Stimulated activated CD8-positive, alpha-beta memory T cell treated with anti-CD3 and anti-CD28 coated beads, Interleukin-4, amount 100 ng/mL, for 4 hours (primary cell): Measurements from ENCODE around the gene NAXD.
"Not testable (repeated sequence)": the region's sequence is repeated elsewhere in the genome, so short reads cannot be mapped to it uniquely, and the experiment has no call there.

ENCODE experiments used
- DNase-seq, 2 donors: peaks; one replicate each; pipeline ENCODE4 v3.0.0-alpha.2; 2020; ENCODE audit warnings: low read depth in 2 of 2, low spot score in 1 of 2

The NAXD gene

DNA sequence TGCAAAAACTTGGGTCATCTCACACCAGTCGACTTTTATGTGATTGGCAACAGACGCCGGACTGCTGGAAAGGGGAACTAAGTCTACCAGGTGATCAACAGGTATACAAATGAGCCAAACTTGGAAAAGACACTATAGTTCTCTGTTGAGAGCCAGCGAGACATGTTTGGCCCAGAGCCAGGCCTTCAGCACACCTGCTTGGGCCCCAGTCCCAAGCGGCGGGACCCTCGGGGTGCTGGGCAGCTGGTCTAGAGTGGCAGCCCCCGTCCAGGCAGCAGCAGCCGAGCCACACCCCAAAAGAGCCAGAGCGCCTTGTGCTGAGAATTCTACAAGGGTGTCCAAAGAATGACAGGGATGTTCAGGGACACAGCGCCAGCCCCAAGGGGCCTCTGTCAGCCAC, 28.0 kb downstream of the NAXD start:
- DNase-seq: no peak

DNA sequence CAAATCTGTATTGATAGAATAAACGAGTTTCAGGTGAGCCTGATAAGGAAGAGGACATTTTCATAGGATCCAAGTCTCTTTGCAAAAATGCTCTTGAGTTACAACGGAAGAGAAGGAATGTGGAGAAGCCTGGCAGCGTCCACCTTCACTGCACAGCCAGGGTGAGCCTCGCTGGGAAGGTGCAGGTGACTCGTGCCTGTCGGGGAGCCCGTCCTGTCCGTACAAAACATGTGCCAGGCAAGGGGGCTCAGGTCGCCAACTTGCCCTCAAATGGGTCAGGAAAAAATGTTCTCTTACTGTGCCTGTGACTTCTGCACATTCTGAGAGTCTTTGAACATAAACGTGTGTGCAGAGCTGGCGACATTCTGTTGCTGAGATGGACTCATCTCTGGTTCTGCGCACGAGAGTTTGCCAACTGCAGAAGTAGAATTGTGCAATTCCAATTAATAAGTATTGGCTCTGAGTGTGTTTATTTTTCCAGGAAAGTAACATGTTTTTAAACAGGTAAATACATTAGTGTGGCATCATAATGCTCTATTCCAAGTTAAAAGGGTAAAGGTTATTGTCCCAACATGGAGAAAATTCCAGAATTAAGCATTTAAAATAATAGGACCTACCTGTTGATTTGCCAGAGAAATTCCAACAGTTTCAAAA, 28.6 kb downstream of the NAXD start:
- DNase-seq: no peak

DNA sequence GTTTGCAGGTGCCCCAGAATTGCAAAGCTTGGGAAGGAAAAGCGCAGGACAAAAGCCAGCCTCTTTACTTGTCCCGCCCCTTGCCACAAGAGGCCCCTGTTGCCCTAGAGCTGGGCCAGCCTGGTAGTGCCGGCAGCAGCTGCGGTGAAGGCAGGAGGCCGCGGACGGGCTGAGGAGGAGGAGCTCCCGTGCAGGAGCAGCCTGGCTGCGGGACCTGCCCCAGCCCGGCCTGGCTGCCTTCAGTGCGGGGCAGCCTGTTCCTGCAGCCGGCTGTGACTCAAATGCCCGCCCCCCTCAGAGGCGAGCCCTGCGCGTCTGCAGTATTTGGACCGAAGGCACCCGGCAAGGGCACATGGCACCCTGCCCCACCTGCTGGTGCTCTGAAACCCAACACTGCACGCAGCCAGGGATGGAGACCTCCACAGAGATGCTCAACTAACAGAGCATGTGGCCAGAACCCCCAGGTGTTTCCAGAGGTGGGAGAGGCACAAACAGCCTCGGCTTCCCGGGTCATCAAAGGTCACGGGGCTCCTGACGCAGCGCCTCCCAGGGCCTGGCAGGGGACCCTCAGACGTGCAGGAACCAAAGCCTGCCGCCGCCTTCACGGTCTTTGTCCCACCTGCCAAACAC, 29.7 kb downstream of the NAXD start:
- DNase-seq: no peak

DNA sequence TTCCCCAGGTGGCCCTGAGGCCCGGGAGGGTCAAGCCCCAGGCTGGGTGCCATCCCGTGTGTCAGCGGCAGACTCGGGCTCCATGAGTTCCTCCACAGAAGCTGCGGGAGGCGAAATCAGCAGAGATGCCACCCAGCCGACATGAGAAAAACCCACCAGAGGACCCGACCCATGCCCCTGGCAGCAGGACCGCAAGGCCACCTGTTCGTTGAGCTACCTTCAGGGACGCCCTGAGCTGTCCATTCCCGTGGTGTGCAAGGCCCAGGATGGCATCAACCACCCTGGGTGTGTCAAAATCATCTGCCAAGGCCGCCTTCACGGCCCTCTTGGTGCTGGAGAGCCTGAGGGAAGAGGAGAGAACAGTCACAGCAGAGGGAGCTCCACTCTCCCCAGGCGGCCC, 30.4 kb downstream of the NAXD start:
- DNase-seq: no peak

DNA sequence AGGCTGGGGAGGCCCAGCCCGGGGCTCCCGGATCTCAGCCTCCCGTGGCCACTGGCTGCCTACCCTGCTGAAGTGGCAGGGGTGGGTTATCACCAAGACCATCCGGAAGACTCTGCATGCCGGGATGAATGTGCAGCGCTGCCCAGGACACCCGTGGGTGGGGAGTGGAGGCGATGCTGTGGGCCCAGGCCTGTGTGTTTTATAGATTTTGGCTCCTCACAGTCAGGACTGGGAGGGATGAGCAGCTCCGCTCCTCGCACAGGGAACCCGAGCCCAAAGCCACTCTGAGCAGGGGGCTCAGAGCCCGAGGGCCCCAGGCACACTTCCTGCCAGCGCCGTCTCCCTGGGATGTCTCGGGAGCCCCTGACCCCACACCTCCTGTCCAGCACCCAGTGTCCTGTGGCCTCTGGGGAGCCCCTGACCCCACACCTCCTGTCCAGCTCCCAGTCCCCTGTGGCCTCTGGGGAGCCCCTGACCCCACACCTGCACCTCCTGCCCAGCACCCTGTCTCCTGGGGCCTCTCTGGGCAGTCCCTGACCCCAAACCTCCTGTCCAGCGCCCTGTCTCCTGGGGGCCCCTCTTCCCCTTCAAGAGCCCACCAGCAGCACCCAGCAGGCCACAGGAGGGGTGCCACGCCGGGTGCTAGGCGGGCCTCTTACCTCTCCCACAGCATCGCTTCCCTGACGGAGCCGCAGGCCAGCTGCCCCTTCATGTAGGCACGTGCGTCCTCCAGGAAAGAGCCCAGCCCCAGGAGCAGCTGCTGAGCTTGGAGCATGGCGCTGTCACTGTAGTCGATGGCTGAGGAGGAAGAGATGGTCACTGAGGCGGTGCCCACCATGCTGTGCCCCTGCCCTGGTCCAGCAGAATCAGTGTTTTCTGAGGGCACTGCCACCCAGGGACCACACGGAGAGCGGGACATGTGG, 31.4 kb downstream of the NAXD start:
- DNase-seq: no peak

DNA sequence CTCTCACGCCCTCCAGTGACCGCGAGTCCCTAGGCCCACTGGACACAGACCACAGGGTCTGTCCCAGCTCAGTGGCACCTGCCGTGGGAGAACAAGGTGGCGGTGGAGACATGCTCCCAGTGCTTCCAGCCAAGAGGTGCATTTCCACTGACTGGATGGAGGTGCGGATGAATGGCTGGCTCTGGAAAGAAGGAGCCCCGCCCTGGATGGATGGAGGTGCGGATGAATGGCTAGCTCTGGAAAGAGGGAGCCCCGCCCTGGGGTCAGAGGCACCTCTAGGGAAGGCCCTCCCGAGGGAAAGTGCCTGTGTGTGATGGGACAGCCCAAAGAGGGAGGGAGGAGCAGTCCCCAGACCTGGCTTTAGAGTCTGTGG, 32.0 kb downstream of the NAXD start:
- DNase-seq: no peak

DNA sequence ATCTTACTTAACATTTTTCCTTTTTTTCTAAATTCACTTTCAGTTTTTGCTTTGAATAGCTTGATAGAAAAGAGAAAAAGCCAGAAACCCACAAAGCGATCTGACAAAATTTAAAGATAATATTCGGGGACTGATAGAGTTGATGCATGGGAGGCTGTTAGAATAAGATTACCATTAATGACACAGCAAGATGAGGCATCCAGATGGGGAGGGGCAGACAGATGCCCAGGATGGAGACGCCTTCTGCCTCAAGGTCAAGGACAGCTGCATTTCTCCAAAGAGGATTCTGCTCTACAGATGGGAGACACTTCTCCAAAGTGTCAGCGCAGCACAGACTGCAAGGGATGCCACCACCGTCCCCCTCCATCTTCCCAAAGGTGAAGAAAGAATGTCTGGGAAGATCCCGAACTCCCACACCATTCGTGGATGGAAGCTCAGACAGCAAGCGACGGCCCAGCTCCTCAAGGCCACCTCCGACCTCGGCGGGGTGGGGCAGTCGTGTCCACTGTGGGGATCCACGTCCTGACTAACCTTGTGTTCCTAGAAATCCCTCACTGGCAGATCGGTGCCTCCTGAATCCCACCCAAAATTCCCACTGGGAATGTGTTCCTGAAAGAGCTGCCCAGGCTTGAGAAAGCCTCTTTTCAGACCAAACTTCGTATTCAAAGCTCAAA, 32.9 kb downstream of the NAXD start:
- DNase-seq: no peak

DNA sequence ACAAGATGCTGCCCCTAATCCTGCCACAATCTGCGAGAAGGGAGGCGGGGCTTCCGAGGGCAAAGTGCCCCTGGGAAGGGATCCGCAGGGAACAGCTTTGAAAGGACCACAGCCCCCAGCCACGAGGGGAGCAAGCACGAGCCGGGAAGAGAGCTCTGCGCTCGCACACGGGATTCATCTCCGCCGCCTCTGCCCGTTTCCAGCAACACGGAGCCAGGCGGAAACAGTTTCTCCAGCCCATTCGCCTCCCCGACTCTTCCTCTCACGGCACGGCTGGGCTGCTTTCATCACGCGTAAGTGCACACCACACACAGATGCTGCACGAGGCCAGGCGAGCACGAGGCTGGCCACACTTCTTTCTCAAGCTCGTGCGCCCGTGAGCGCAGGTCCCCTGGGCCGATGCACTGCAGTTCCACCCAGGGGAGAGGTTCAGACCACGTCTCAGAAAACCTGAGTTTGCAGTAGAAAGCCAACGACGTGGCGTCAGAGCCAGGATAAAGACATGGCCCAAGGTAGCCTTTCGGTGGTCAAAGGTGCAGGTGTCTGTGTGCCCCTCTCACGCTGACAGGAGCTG, 33.6 kb downstream of the NAXD start:
- DNase-seq: no peak

DNA sequence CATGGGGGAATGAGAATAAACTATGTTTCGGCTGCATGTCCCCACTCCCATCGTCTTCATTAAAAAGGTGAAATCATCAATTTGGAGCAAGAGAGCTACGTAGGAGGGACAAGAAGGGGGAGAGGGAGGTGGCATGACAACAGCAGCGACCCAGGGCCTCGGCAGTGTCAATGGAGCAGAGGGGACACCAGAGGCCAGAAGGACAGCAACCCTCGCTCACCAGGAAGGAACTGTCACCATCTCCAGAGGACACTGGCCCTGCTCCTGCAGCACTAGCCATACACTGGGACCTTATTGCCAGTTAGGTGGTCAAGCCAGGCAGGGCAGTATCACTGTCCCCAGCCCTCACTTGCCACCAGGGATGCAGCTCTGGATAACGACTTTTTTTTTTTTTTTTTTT, 34.2 kb downstream of the NAXD start:
- no peak for DNase-seq

DNA sequence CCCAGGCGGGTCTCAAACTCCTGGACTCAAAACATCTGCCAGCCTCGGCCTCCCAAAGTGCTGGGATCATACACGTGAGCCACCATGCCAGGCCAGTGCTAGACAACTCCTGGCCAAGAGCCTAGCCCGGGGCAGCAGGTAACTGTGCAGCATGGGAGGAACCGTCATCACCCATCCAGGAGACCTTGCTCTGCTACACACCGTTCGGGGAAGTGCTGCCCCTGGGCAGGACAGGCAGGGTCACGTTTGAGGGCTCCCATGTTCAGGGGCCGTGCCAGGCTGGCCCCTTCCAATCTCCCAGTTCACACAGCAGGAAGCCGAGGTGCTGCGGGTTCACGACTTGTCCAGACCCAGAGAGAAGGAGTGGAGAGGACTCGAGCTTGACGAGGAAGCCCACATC, 35.1 kb downstream of the NAXD start:
- DNase-seq: no peak

DNA sequence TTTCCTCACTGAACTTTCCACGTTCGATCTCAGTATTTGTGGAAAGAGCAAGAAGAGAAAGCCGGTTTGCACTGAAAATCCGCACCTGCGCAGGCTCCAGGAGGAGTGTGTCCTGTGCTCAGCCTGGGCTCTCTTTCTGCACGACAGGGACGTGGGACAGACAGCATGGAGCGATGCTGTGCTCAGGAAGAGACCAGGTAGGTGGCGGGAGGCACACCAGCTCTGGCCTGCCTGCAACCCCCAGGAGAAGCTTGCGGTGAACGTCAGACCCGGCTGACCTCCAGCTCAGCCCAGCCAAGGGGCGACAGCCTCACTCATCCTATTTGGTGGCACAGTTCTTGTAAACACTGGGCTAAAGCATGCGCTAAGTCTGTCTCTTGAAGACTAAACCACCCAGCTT, 35.9 kb downstream of the NAXD start:
- DNase-seq: no peak

DNA sequence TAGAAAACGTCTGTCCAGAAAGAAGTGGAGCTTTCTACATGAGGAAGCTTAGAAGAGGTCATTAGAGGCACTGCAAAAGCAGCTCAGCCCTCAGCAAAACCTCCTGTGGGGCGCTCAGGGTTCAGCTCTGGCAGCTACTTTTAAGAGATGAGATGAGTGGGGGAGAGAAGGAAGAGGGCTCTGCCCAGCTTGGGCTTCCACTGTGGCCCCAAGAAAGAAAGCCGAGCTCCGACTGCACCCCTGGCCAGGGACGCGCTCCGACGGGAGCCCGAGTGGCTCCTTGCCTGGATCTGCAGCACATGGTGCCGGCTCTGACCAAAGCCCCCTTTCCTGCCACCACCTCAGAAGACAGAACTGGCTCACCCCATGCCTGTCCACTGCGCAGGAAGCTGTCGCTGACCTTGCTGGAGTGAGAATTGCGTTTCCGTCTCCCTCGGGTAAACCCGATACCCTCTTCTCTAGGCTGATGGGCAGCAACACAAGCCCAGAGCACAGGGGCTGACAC, 36.4 kb downstream of the NAXD start:
- DNase-seq: no peak

DNA sequence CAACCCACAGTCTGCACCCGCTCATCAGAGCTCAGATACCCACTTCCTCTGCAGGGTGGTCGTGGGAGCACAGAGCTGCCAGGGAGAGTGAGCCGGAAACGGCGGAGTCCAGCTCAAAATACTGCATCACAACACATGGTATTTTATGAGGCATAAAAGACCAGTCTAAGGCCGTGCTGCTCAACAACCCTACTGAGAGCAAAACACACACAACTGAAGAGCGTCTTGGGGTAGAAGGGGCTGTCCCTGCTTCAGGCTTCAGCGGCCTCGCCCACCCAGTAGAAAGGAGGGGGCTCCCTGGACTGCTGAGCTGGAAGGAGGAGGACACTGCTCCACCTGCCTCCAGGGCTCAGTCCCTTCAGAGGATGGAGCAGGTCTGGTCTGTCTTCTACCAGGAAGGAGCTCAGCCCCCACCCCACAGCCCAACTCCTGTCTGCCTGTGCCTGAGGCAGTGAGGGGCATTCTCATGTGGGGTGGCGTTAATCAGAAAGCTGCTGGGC, 36.9 kb downstream of the NAXD start:
- no peak for DNase-seq

DNA sequence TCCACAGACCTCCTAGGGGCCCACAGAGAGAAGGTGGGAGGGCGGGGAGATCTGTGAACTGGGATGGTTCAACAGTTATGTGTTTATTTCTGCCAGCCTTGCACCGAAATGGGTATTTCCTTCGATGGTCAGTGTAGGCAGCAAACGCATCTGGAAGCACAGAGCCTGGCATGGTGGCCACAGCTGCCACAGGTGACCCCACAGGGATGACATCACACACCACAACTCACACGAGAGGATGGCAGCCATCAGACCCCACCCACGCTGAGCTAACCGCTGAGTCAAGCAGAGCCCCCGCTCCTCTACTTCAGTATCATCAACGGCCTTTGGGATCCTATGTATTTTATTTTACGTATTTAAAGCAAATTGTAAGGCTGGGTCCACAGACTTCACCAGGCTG, 37.4 kb downstream of the NAXD start:
- no peak for DNase-seq

DNA sequence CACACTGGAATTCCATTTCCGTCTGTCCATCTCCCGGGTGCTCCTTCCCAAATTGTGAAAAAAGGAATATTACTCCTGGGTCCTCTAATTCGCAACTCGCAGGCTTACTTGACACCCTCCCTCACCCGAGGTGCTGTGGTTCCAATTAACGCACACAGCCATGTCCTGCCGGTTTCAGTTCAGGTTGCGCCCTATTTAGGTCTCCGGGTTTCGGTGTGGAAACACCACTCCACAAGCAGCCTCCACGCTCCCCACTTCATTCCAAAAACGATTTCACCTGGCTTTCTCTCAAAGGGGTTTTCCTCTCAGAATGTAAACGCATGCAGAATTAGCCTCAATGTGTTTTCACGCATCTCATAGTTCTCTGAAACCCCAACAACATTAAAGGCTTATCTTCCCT, 37.9 kb downstream of the NAXD start:
- DNase-seq: no peak

DNA sequence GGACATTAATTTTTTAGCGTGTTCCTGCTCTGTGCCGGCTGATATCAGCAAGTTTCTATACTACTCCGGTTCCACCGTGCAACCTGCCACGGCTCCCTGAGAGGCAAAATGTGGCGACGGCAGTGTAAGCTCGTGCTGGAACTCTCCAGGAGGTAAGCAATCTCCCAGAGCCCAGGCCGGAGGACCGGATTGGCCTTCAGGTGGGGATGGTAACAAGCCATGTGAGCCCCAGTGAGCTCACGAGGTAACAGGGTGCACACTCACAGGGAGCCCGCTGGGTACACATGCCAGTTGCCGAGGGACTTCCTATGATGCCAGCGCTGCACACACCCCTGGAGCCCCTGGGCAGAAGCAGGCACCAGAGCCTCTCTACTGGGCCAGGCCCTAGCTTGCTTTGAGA, 38.5 kb downstream of the NAXD start:
- DNase-seq: no peak

DNA sequence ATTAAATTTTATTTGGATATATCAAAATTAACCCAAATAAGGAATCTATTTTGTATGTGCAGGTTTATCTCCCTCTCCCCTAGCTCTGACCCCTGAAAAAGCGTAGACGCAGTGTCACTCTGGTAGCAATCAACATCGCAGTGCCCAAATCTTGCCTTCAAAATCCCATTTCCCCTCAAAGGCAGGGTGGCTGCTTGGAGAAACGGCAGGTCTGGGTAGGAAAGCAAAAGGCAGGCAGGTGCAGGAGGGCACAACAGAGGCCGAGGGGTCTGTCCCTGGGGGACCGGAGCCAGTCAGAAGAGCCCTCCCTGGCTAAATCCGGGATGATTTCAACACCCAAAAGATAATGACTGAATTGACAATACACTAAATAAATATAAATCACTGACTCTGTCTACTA, 41.9 kb downstream of the NAXD start:
- DNase-seq: no peak

DNA sequence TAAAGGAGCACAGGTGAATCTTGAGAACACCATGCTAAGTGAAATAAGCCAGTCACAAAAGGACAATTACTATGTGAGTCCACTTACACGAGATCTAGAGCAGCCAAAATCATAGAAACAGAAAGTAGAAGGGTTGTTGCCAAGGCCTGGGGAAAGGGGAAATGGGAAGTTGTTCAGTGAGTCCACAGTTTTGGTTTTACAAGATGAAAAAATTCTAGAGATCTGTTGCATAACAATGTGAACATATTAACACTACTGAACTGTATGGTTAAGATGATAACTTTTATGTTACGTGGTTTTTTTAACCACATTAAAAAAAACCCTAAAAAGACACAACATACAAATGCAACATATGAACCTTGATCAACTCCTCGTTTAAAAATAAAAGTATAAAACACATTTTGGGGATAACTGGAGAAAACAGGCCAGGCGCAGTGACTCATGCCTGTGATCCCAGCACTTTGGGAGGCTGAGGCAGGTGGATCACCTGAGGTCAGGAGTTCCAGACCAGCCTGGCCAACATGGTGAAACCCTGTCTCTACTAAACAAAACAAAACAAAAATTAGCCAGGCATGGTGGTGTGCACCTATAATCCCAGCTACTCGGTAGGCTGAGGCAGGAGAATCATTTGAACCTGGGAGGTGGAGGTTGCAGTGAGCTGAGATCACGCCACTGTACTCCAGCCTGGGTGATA, 43.0 kb downstream of the NAXD start:
- DNase-seq: not testable (repeated sequence)

DNA sequence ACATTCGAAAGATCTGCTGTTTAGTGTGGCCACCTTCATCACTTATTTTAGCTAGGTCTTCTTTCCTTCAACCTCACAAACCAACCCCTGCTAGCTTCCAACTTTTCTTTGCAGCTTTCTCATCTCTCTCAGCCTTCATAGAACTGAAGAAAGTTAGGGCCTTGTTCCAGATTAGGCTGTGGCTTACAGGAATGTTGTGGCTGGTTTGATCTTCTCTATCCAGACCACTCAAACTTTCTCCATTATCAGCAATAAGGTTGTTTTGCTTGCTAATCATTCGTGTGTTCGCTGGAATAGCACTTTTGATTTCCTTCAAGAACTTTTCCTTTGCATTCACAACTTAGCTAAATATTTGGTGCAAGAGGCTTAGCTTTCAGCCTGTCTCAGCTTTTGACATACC, 45.9 kb downstream of the NAXD start:
- no peak for DNase-seq

DNA sequence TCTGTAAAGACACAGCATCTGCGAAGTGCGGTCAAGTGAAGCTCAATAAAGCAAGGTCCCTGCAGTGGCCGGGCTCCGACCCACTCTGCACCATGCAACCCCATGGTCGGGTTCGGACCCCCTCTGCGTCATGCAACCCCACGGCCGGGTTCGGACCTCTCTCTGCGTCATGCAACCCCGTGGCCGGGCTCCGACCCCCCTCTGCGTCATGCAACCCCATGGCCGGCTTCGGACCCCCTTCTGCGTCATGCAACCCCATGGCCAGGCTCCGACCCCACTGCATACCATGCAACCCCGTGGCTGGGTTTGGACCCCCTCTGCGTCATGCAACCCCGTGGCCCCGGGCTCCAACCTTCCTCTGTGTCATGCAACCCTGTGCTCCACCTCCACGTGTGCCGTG, 46.7 kb downstream of the NAXD start:
- no peak for DNase-seq
